Endodermal cell (in vitro differentiated cells): ENCODE results near the gene KCNT1. TPM values are rescaled to one million over a fixed set of nuclear protein-coding genes. Genes with fewer than 3 reads are reported as not detected.

ENCODE experiments used
- DNase-seq: peaks from one replicate; pipeline ENCODE4 v3.0.0-alpha.2; 2017
- H3K27ac ChIP-seq: 2 replicates; pipeline ENCODE4 v1.5.1; 2013; ENCODE audit warnings: mild to moderate bottlenecking, low read depth, low read length, moderate library complexity
- H3K27me3 ChIP-seq: 2 replicates; pipeline ENCODE4 v1.6.1; 2013; ENCODE audit warnings: mild to moderate bottlenecking, low read length, moderate library complexity; ENCODE audit not compliant: insufficient read depth, control insufficient read depth, poor library complexity, severe bottlenecking
- H3K36me3 ChIP-seq: 2 replicates; pipeline ENCODE4 v1.7.0; 2013; ENCODE audit warnings: mild to moderate bottlenecking, low read length, moderate library complexity; ENCODE audit not compliant: control insufficient read depth, insufficient read depth
- H3K4me1 ChIP-seq: one replicate; pipeline ENCODE4 v1.7.0; 2013; ENCODE audit warnings: low read length; ENCODE audit not compliant: control insufficient read depth, insufficient read depth
- H3K4me3 ChIP-seq: 2 replicates; pipeline ENCODE4 v1.5.1; 2013; ENCODE audit warnings: mild to moderate bottlenecking, low read length, moderate library complexity
- H3K9ac ChIP-seq: 2 replicates; pipeline ENCODE4 v1.6.1; 2013; ENCODE audit warnings: mild to moderate bottlenecking, low read length, moderate library complexity; ENCODE audit not compliant: poor library complexity, severe bottlenecking; ENCODE audit errors: extremely low read depth
- H3K9me3 ChIP-seq: 2 replicates; pipeline ENCODE4 v1.6.1; 2013; ENCODE audit warnings: mild to moderate bottlenecking, low read length, moderate library complexity; ENCODE audit not compliant: control insufficient read depth
- H3K27ac Mint-ChIP-seq: 2 replicates; pipeline ENCODE4 v1.8.0; 2020; ENCODE audit warnings: mixed read lengths
- H3K27me3 Mint-ChIP-seq: 2 replicates; pipeline ENCODE4 v1.8.0; 2021; ENCODE audit warnings: mild to moderate bottlenecking, mixed read lengths; ENCODE audit not compliant: insufficient read depth
- H3K36me3 Mint-ChIP-seq: 2 replicates; pipeline ENCODE4 v1.8.0; 2020; ENCODE audit warnings: low read depth, mixed read lengths
- H3K4me1 Mint-ChIP-seq: 2 replicates; pipeline ENCODE4 v1.8.0; 2020; ENCODE audit warnings: mixed read lengths
- H3K4me3 Mint-ChIP-seq: 2 replicates; pipeline ENCODE4 v1.8.0; 2020; ENCODE audit warnings: mild to moderate bottlenecking, moderate library complexity, mixed read lengths
- H3K9me3 Mint-ChIP-seq: 2 replicates; pipeline ENCODE4 v1.8.0; 2020; ENCODE audit warnings: mild to moderate bottlenecking, mixed read lengths
- WGBS, 2 experiments: methylation state at CpG; one replicate each; pipeline versions ENCODE4 v1.1.5 to v1.1.7; 2013; ENCODE audit warnings: missing lambda C conversion rate in 2 of 2, mixed read lengths in 1 of 2; ENCODE audit not compliant: insufficient coverage in 1 of 2, insufficient read length in 1 of 2; 5-methylcytosine and 5-hydroxymethylcytosine counted together
- total RNA-seq, 2 donors: library from RNA; stranded (reverse); fragmentation: NEBNext Ultra II Directional in 1 of 2; extraction: Animal tissue kit (Norgen Biotek cat#: 25700) in 1 of 2; gene quantifications; 2 replicates in 1 of 2; 3 replicates in 1 of 2; pipeline ENCODE4 v1.2.1, GENCODE V29; 2021
- TF ChIP-seq, protein P1 (sequence below): fragments of 200-600 bp; sonication (generic); conservative IDR thresholded peaks from 2 replicates; pipeline ENCODE4 v1.5.0; 2021; ENCODE audit warnings: antibody characterized with exemption, mild to moderate bottlenecking

Gene KCNT1
- total RNA-seq, 2 donors from 2014 or later: 0.15 TPM; not detected in 1

DNA sequence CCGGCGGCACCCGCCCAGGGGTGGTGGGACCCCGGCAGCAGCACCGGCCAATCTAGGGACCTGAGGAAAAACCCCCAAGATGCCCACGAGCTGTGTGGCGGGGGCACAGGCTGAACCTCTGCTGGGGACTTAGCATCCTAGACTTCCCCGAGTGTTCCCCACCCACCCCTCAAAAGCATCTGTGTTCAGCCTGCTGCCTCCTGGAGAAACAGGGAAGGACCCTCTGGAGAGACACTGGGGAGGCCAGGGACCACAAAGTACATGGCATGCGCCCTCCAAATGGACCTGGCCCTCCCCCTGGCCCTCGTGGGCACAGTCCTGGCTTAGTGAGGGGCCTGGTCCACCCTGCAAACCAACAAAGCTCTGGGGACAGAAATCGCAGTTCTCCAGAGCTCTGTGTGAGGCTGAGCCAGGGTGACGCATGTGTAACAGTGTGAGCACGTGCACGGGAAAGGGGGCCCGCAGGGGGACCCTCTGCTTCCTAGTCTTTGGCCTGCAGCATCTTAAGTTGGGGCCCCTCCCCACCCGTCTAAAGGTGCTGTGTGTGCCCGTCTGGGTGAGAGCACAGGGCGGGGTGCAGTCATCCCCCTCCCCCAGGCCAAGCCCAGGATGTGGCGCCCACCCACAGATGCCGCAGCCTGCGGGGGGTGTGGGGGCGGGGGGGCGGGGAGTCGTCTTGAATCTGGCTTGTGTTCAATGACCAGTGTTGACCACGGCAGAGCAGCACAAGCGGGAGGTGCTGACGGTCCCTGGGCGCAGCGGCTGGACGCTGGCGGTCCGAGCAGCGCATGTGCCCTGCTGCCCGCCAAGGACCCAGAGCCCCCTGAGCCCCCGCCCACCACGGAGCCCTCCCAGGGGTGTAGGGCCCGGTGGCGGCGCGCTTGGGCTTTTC lies 672 bp upstream of the KCNT1 start:
- H3K27me3 Mint-ChIP-seq: peaks cover 10% of the 10 kb centered on the region
- DNase-seq: no peak

DNA sequence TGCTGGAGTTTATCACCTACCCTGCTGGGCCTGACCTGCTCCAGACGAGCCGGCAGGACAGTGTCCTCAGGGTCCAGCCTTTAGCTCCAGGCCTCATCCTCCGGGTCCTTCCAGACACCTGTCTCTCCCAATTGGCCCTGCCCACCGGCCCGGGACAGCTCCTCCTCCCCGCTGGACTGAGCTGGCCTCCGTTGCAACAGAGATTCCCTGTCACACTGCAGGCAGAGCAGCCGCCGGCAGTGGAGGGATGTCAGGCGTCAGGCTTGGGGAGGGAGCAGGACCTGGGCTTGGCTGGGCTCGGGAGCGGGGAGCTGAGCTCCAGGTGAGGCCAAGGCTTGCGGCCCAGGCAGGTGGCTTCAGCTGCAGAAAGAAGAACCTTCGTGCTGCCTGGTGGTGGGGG lies 1.7 kb downstream of the KCNT1 start:
- H3K27me3 Mint-ChIP-seq: peaks cover 10% of the 10 kb centered on the region
- H3K9me3 Mint-ChIP-seq: no peaks in the 10 kb centered on the region
- no peaks in the 10 kb centered on the region for H3K4me1 Mint-ChIP-seq
- no peaks in the 10 kb centered on the region for H3K36me3 Mint-ChIP-seq
- Histone ChIP-seq H3K9ac (no peak overlapping the region), H3K4me3 (no peak overlapping the region), H3K27me3 (peaks cover 14% of the 10 kb centered on the region), H3K36me3 (no peaks in the 10 kb centered on the region), H3K27ac (no peak overlapping the region), H3K9me3 (no peaks in the 10 kb centered on the region), H3K4me1 (no peaks in the 10 kb centered on the region)
- whole genome bisulfite sequencing, 2 experiments: 45 to 48% methylated on average over 5 to 14 of the region's 14 CpGs
- no peak overlapping the region for H3K4me3 Mint-ChIP-seq
- H3K27ac Mint-ChIP-seq: no peak overlapping the region
- TF ChIP-seq, protein P1, sequence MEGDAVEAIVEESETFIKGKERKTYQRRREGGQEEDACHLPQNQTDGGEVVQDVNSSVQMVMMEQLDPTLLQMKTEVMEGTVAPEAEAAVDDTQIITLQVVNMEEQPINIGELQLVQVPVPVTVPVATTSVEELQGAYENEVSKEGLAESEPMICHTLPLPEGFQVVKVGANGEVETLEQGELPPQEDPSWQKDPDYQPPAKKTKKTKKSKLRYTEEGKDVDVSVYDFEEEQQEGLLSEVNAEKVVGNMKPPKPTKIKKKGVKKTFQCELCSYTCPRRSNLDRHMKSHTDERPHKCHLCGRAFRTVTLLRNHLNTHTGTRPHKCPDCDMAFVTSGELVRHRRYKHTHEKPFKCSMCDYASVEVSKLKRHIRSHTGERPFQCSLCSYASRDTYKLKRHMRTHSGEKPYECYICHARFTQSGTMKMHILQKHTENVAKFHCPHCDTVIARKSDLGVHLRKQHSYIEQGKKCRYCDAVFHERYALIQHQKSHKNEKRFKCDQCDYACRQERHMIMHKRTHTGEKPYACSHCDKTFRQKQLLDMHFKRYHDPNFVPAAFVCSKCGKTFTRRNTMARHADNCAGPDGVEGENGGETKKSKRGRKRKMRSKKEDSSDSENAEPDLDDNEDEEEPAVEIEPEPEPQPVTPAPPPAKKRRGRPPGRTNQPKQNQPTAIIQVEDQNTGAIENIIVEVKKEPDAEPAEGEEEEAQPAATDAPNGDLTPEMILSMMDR: no peak
- peak; percentile 75 for DNase-seq

More for the DNA sequence above, 672 bp upstream of the KCNT1 start:
- WGBS, 2 experiments: 40 to 44% methylated on average over 27 to 40 of the region's 40 CpGs
- no peaks in the 10 kb centered on the region for H3K4me1 Mint-ChIP-seq
- H3K27ac ChIP-seq: no peak overlapping the region
- H3K4me3 ChIP-seq: no peak overlapping the region
- no peaks in the 10 kb centered on the region for H3K36me3 ChIP-seq
- H3K9me3 Mint-ChIP-seq: no peaks in the 10 kb centered on the region
- TF ChIP-seq, protein P1: no peak
- H3K27ac Mint-ChIP-seq: no peak overlapping the region
- no peak overlapping the region for H3K9ac ChIP-seq
- H3K27me3 ChIP-seq: peaks cover 14% of the 10 kb centered on the region
- no peaks in the 10 kb centered on the region for H3K9me3 ChIP-seq
- no peaks in the 10 kb centered on the region for H3K36me3 Mint-ChIP-seq
- no peaks in the 10 kb centered on the region for H3K4me1 ChIP-seq
- no peak overlapping the region for H3K4me3 Mint-ChIP-seq

DNA sequence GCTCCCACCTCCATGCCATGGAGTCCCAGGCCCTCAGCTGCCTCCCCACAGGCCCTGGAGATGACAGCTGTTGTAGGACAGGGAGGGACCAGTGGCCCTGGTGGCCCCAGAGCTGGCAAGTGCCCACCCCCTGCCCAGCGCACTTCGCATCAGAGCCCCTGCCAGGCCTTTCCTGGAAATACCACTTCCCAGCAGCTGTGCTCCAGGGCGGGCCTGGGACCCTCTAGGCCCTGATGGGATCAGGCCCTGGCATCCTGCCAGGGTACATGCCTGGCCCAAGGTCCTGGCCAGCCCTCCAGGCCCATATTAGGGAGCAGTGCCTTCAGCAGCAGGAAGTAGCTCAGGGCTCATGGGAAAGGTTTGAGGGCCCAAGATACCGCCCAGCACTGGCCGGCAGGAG lies 2.5 kb downstream of the KCNT1 start:
- Histone ChIP-seq H3K9me3 (no peaks in the 10 kb centered on the region), H3K4me3 (no peak overlapping the region), H3K9ac (no peak overlapping the region), H3K27ac (no peak overlapping the region), H3K4me1 (no peaks in the 10 kb centered on the region), H3K27me3 (peaks cover 14% of the 10 kb centered on the region), H3K36me3 (no peaks in the 10 kb centered on the region)
- Mint-ChIP-seq H3K27me3 (peaks cover 10% of the 10 kb centered on the region), H3K4me1 (no peaks in the 10 kb centered on the region), H3K36me3 (no peaks in the 10 kb centered on the region), H3K4me3 (no peak overlapping the region), H3K27ac (no peak overlapping the region), H3K9me3 (no peaks in the 10 kb centered on the region)
- DNase-seq: no peak
- 92 to 100% methylated on average over 3 to 5 of the region's 5 CpGs for WGBS, 2 experiments
- TF ChIP-seq, protein P1: no peak
